ENCODE measurements around the gene VAMP3. TPM values are rescaled to one million over a fixed set of nuclear protein-coding genes. Genes with fewer than 3 reads are reported as not detected.

Gene VAMP3
- total and polyA plus RNA-seq, 2 donors (not counting 1 experiment from before 2014, with no cell fraction given): 22.4 to 49.6 TPM

GRCh38 chr1:7810395-7810794 lies 39.3 kb downstream of the VAMP3 start:
- Mint-ChIP-seq H3K27ac (no peak overlapping the region), H3K4me1 (no peaks in the 10 kb centered on the region), H3K4me3 (no peak overlapping the region), H3K27me3 (peaks cover 4% of the 10 kb centered on the region), H3K9me3 (ENCODE audit: insufficient read depth) (peaks cover 15% of the 10 kb centered on the region)
- ATAC-seq (ENCODE audit: low read depth) (no peak), DNase-seq (no peak)
- Histone ChIP-seq H3K4me2 (replicated peaks; ENCODE audit: low read depth, low read length, poor library complexity, severe bottlenecking) (no peak overlapping the region), H4K20me1 (ENCODE audit: control insufficient read depth, insufficient read depth, low read length, poor library complexity, severe bottlenecking) (no peaks in the 10 kb centered on the region), H3K27ac (ENCODE audit: low read length in 2 of 2) (no peak overlapping the region), H3K27me3 (replicated peaks in 1 of 4; ENCODE audit: control extremely low read depth in 1 of 4, control insufficient read depth in 3 of 4, insufficient read depth in 4 of 4, low read length in 3 of 4) (no peaks in the 10 kb centered on the region), H3K9ac (ENCODE audit: low read length) (no peak overlapping the region), H3K4me3 (ENCODE audit: control extremely low read depth in 1 of 5, extremely low read depth in 1 of 5, insufficient read depth in 1 of 5, low read depth in 2 of 5, low read length in 4 of 5) (no peak overlapping the region), H3K4me1 (ENCODE audit: control insufficient read depth in 2 of 2, insufficient read depth in 2 of 2, low read length in 2 of 2) (no peaks in the 10 kb centered on the region), H3K36me3 (replicated peaks in 1 of 2; ENCODE audit: control extremely low read depth in 1 of 2, control insufficient read depth in 1 of 2, extremely low read depth in 1 of 2, insufficient read depth in 2 of 2, low read length in 1 of 2) (peaks cover 0 to 10% of the 10 kb centered on the region in 2 experiments), H3K79me2 (ENCODE audit: control insufficient read depth, insufficient read depth, low read length) (no peaks in the 10 kb centered on the region), H2AFZ (ENCODE audit: insufficient read depth, low read depth, low read length, poor library complexity, severe bottlenecking) (no peak overlapping the region), H3K9me3 (ENCODE audit: control extremely low read depth in 1 of 3, control insufficient read depth in 2 of 3, insufficient read depth in 1 of 3, low read length in 2 of 3) (peaks cover 3 to 13% (median 7%) of the 10 kb centered on the region in 3 donors)
- 97% methylated on average over 6 of the region's 7 CpGs for WGBS (ENCODE audit: insufficient coverage)
- POLR2A ChIA-PET: no interaction called here
- TF ChIP-seq CTCF (IDR thresholded peaks at IDR 0.05): no peak
- TF ChIP-seq EZH2 (IDR thresholded peaks at IDR 0.05; ENCODE audit: borderline replicate concordance, insufficient read depth, low read depth, low read length, poor library complexity, severe bottlenecking): no peak
- intact Hi-C loops (cut with micrococcal nuclease): no loop called here
- CTCF ChIA-PET: interaction anchor here (1.4 kb wide), 1 partner anchor 58 kb away, joined by 6 read pairs; no protein-coding TSS in a partner anchor

GRCh38 chr1:7811476-7811875 lies 40.4 kb downstream of the VAMP3 start:
- Mint-ChIP-seq H3K4me1 (no peaks in the 10 kb centered on the region), H3K9me3 (ENCODE audit: insufficient read depth) (peaks cover 15% of the 10 kb centered on the region), H3K4me3 (no peak overlapping the region), H3K27ac (no peak overlapping the region), H3K27me3 (peaks cover 4% of the 10 kb centered on the region)
- Histone ChIP-seq H3K79me2 (ENCODE audit: control insufficient read depth, insufficient read depth, low read length) (no peaks in the 10 kb centered on the region), H3K4me3 (ENCODE audit: control extremely low read depth in 1 of 5, extremely low read depth in 1 of 5, insufficient read depth in 1 of 5, low read depth in 2 of 5, low read length in 4 of 5) (no peak overlapping the region), H3K4me2 (replicated peaks; ENCODE audit: low read depth, low read length, poor library complexity, severe bottlenecking) (no peak overlapping the region), H3K27me3 (replicated peaks in 1 of 4; ENCODE audit: control extremely low read depth in 1 of 4, control insufficient read depth in 3 of 4, insufficient read depth in 4 of 4, low read length in 3 of 4) (no peaks in the 10 kb centered on the region), H3K27ac (ENCODE audit: low read length in 2 of 2) (no peak overlapping the region), H3K36me3 (replicated peaks in 1 of 2; ENCODE audit: control extremely low read depth in 1 of 2, control insufficient read depth in 1 of 2, extremely low read depth in 1 of 2, insufficient read depth in 2 of 2, low read length in 1 of 2) (peaks cover 0 to 9% of the 10 kb centered on the region in 2 experiments), H2AFZ (ENCODE audit: insufficient read depth, low read depth, low read length, poor library complexity, severe bottlenecking) (no peak overlapping the region), H3K9ac (ENCODE audit: low read length) (no peak overlapping the region), H3K9me3 (ENCODE audit: control extremely low read depth in 1 of 3, control insufficient read depth in 2 of 3, insufficient read depth in 1 of 3, low read length in 2 of 3) (peaks cover 3 to 13% (median 7%) of the 10 kb centered on the region in 3 donors), H4K20me1 (ENCODE audit: control insufficient read depth, insufficient read depth, low read length, poor library complexity, severe bottlenecking) (no peaks in the 10 kb centered on the region), H3K4me1 (ENCODE audit: control insufficient read depth in 2 of 2, insufficient read depth in 2 of 2, low read length in 2 of 2) (no peaks in the 10 kb centered on the region)
- TF ChIP-seq EZH2 (IDR thresholded peaks at IDR 0.05; ENCODE audit: borderline replicate concordance, insufficient read depth, low read depth, low read length, poor library complexity, severe bottlenecking): no peak
- TF ChIP-seq CTCF (IDR thresholded peaks at IDR 0.05): no peak
- 82% methylated on average over 5 of the region's 6 CpGs for WGBS (ENCODE audit: insufficient coverage)
- POLR2A ChIA-PET: no interaction called here
- ATAC-seq (ENCODE audit: low read depth) (no peak), DNase-seq (no peak)
- CTCF ChIA-PET: interaction anchor here (0.9 to 1.5 kb wide), 3 partner anchors 9 to 59 kb away, joined by 3 to 6 read pairs (median 3); no protein-coding TSS in a partner anchor
- intact Hi-C loops (cut with micrococcal nuclease): no loop called here
